K562 (cell line): ENCODE results near the gene AGAP1. TPM values are rescaled to one million over a fixed set of nuclear protein-coding genes. Genes with fewer than 3 reads are reported as not detected.

Experiments used
- ATAC-seq: fragments of 200-7000 bp; cut with Tn5 transposase; 3 replicates; pipeline ENCODE4 v1.9.1; 2020; ENCODE audit warnings: moderate library complexity
- BruUV-seq: library from RNA; stranded (reverse); fragments of 400-500 nt; replicated peaks from 2 replicates; lab custom pipeline; 2021; lab: Mats Ljungman, UMichigan
- CTCF ChIA-PET: fragments of 300-600 bp; formaldehyde crosslinking; extraction: SDS; loops from one replicate; lab custom pipeline; 2021; ENCODE audit warnings: low intra/inter-chr PET ratio; lab: Yijun Ruan, JAX
- POLR2A ChIA-PET: fragments of 300-600, 350-650 bp; sonication (Branson Sonifier 250); formaldehyde crosslinking; extraction: SDS; loops from one replicate; lab custom pipeline; 2021; ENCODE audit warnings: antibody characterized with exemption, inconsistent platforms; lab: Yijun Ruan, JAX
- DNase-seq, 4 experiments: peaks; one replicate each; pipeline versions ENCODE4 v3.0.0 to v3.0.0-alpha.2; 2011 to 2018; ENCODE audit warnings: low spot score in 3 of 4, mixed read lengths in 3 of 4; ENCODE audit errors: extremely low read depth in 1 of 4
- FAIRE-seq: peaks from 2 replicates; lab custom pipeline; 2011; peaks lifted over from hg19 to GRCh38; lab: Jason Lieb, UNC
- H2AFZ ChIP-seq: 2 replicates; pipeline ENCODE4 v1.6.0; 2011; ENCODE audit warnings: low read depth, low read length, control low read depth, inconsistent platforms
- H3K27ac ChIP-seq: fragments of 200-600 bp; 3 replicates; pipeline ENCODE4 v1.8.0; 2011; ENCODE audit warnings: low read depth, mild to moderate bottlenecking, control low read depth, inconsistent platforms, low read length, moderate library complexity, mixed read lengths; ENCODE audit errors: extremely low read depth
- H3K27me3 ChIP-seq, 2 experiments: fragments of 300-600 bp in 1 of 2; 2 replicates in 1 of 2; 3 replicates in 1 of 2; pipeline versions ENCODE4 v1.6.0 to v1.8.0; 2011; ENCODE audit warnings: inconsistent platforms in 2 of 2, low read length in 2 of 2, mild to moderate bottlenecking in 1 of 2, mixed read lengths in 1 of 2, moderate library complexity in 1 of 2; ENCODE audit not compliant: control insufficient read depth in 2 of 2, insufficient read depth in 2 of 2
- H3K36me3 ChIP-seq: fragments of 300-600 bp; 3 replicates; pipeline ENCODE4 v1.8.0; 2011; ENCODE audit warnings: mild to moderate bottlenecking, low read length, inconsistent platforms; ENCODE audit not compliant: control insufficient read depth, insufficient read depth
- H3K4me1 ChIP-seq, 2 experiments: fragments of 200-600 bp in 1 of 2; replicated peaks in 1 of 2; 2 replicates in 1 of 2; 3 replicates in 1 of 2; pipeline versions ENCODE4 v1.5.1 to v1.8.0; 2011; ENCODE audit warnings: inconsistent platforms in 2 of 2, low read length in 2 of 2, mild to moderate bottlenecking in 1 of 2, mixed read lengths in 1 of 2, moderate library complexity in 1 of 2; ENCODE audit not compliant: control insufficient read depth in 2 of 2, insufficient read depth in 2 of 2
- H3K4me2 ChIP-seq: 2 replicates; pipeline ENCODE4 v1.6.1; 2011; ENCODE audit warnings: low read length, control low read depth, inconsistent platforms, mixed read lengths; ENCODE audit not compliant: insufficient read depth
- H3K4me3 ChIP-seq: fragments of 200-600 bp; sonication (generic), shearing (Covaris generic); 2 replicates; pipeline ENCODE4 v1.5.1; 2016; ENCODE audit warnings: control low read depth, inconsistent platforms
- H3K79me2 ChIP-seq: fragments of 200-600 bp; 3 replicates; pipeline ENCODE4 v1.8.0; 2011; ENCODE audit warnings: low read length, inconsistent platforms; ENCODE audit not compliant: control insufficient read depth, insufficient read depth
- H3K9ac ChIP-seq, 2 experiments: 2 replicates each; pipeline versions ENCODE4 v1.6.0 to v1.6.1; 2011; ENCODE audit warnings: low read depth in 2 of 2, low read length in 2 of 2, control low read depth in 1 of 2, inconsistent platforms in 1 of 2, mild to moderate bottlenecking in 1 of 2, mixed read lengths in 1 of 2; ENCODE audit not compliant: insufficient read depth in 1 of 2
- H3K9me1 ChIP-seq: one replicate; pipeline ENCODE4 v1.6.0; 2011; ENCODE audit warnings: inconsistent platforms, mild to moderate bottlenecking, low read length, moderate library complexity; ENCODE audit not compliant: control insufficient read depth, insufficient read depth
- H3K9me3 ChIP-seq: replicated peaks from 2 replicates; pipeline ENCODE4 v1.5.1; 2011; ENCODE audit warnings: low read depth, low read length, inconsistent platforms; ENCODE audit not compliant: control insufficient read depth, insufficient read depth
- H4K20me1 ChIP-seq: replicated peaks from 2 replicates; pipeline ENCODE4 v1.6.1; 2011; ENCODE audit warnings: low read length, inconsistent platforms, mixed read lengths; ENCODE audit not compliant: control insufficient read depth, insufficient read depth
- ARID1B ChIP-seq: fragments of 450-650 bp; IDR thresholded peaks from 2 replicates; pipeline ENCODE4 v1.6.1; 2016; ENCODE audit warnings: antibody characterized with exemption, mild to moderate bottlenecking, inconsistent platforms
- ATF1 ChIP-seq, 2 experiments: fragments of 450-650 bp in 1 of 2; IDR thresholded peaks; 2 replicates each; pipeline ENCODE4 v1.6.1; 2016; ENCODE audit warnings: missing compliant biosample characterization in 1 of 2, missing genetic modification characterization in 1 of 2
- ATF4 ChIP-seq: fragments of 450-650 bp; formaldehyde crosslinking; IDR thresholded peaks from 2 replicates; pipeline ENCODE4 v1.4.0; 2022; ENCODE audit warnings: mild to moderate bottlenecking, moderate library complexity
- BRCA1 ChIP-seq, 2 experiments: fragments of 450-650 bp in 1 of 2; sonication (generic) in 1 of 2; formaldehyde crosslinking in 1 of 2; IDR thresholded peaks; 2 replicates each; pipeline versions ENCODE4 v1.5.0 to v1.6.1; 2017 to 2020; ENCODE audit warnings: mild to moderate bottlenecking in 1 of 2, missing genetic modification reagents in 1 of 2
- CBFA2T2 ChIP-seq: fragments of 450-650 bp; conservative IDR thresholded peaks from 2 replicates; pipeline ENCODE4 v1.6.1; 2017; ENCODE audit warnings: mild to moderate bottlenecking
- HMG20B ChIP-seq: fragments of 250-450 bp; sonication (Bioruptor Pico); IDR thresholded peaks from 2 replicates; pipeline ENCODE4 v1.5.0; 2021; ENCODE audit warnings: mild to moderate bottlenecking
- KDM4B ChIP-seq, 2 experiments: fragments of 450-650 bp in 1 of 2; sonication (generic) in 1 of 2; IDR thresholded peaks; 2 replicates each; pipeline ENCODE4 v1.6.1; 2016 to 2017; ENCODE audit warnings: borderline replicate concordance in 2 of 2, antibody characterized with exemption in 1 of 2, low read depth in 1 of 2, mild to moderate bottlenecking in 1 of 2
- NCOA4 ChIP-seq: fragments of 450-650 bp; IDR thresholded peaks from 2 replicates; pipeline ENCODE4 v1.6.1; 2018; ENCODE audit warnings: mild to moderate bottlenecking; ENCODE audit not compliant: partially characterized antibody
- PCBP1 ChIP-seq: fragments of 200-400 bp; formaldehyde crosslinking; IDR thresholded peaks from 2 replicates; pipeline ENCODE4 v1.6.1; 2018; ENCODE audit warnings: mild to moderate bottlenecking, low read depth, low read length; ENCODE audit not compliant: poor library complexity, severe bottlenecking
- PTTG1 ChIP-seq: fragments of 450-650 bp; IDR thresholded peaks from 2 replicates; pipeline ENCODE4 v1.6.1; 2016; ENCODE audit warnings: low read depth, mild to moderate bottlenecking, missing genetic modification characterization, missing compliant biosample characterization
- RBM25 ChIP-seq: fragments of 200-400 bp; formaldehyde crosslinking; IDR thresholded peaks from 2 replicates; pipeline ENCODE4 v1.6.1; 2018; ENCODE audit warnings: low read length, low read depth, moderate library complexity; ENCODE audit not compliant: severe bottlenecking
- TCF3 ChIP-seq: sonication (generic); formaldehyde crosslinking; IDR thresholded peaks from 2 replicates; pipeline ENCODE4 v1.4.0; 2020; ENCODE audit warnings: mild to moderate bottlenecking, missing genetic modification reagents
- TEAD1 ChIP-seq, 2 experiments: fragments of 450-650 bp in 1 of 2; sonication (generic) in 1 of 2; formaldehyde crosslinking; IDR thresholded peaks; 2 replicates each; pipeline versions ENCODE4 v1.4.0 to v1.8.0; 2020 to 2022; ENCODE audit warnings: mild to moderate bottlenecking in 2 of 2, missing genetic modification reagents in 1 of 2
- U2AF1 ChIP-seq: fragments of 200-400 bp; formaldehyde crosslinking; optimal IDR thresholded peaks from 2 replicates; pipeline ENCODE3; 2017; ENCODE audit warnings: mild to moderate bottlenecking, low read depth, low read length, moderate library complexity
- ZNF707 ChIP-seq: fragments of 250-450 bp; sonication (Bioruptor Pico); conservative IDR thresholded peaks from 2 replicates; pipeline ENCODE4 v1.8.0; 2022; ENCODE audit warnings: inconsistent platforms, mild to moderate bottlenecking, moderate library complexity
- ZNF76 ChIP-seq: fragments of 250-450 bp; sonication (Bioruptor Pico); IDR thresholded peaks from 2 replicates; pipeline ENCODE4 v1.4.0; 2020; ENCODE audit warnings: mild to moderate bottlenecking, moderate library complexity, borderline replicate concordance
- WGBS: fragments of 100-300 bp; shearing (Covaris generic); methylation state at CpG from one replicate; pipeline ENCODE4 v1.1.6; 2016; ENCODE audit warnings: low coverage, mixed read lengths; ENCODE audit not compliant: insufficient coverage; ENCODE audit errors: missing lambda C conversion rate; 5-methylcytosine and 5-hydroxymethylcytosine counted together
- in situ Hi-C: fragments of 300-500 bp; cut with MboI; formaldehyde crosslinking; loops from 4 replicates; pipeline ENCODE4 v1.15.0; 2018; ENCODE audit warnings: inconsistent platforms, mixed read lengths
- intact Hi-C: fragments of 100-400 bp; cut with micrococcal nuclease; formaldehyde crosslinking; loops from 2 replicates; pipeline ENCODE4 v1.14.2; 2022
- polyA plus RNA-seq, 8 experiments: library from polyadenylated mRNA; depleted of rRNA in 4 of 8; stranded (reverse) in 5 of 8; unstranded in 3 of 8; fragments of >200 nt; fragmentation: Nextera tagmentation in 2 of 8; fragmentation: Illumina TruSeq in 1 of 8; extraction: Ambion mirVana in 2 of 8; extraction: Trizol in 1 of 8; gene quantifications; 2 replicates each; pipeline versions ENCODE4 v1.2.1 to v1.2.3, GENCODE V29; 2011 to 2014; ENCODE audit warnings: inconsistent platforms in 1 of 8, missing spikeins in 1 of 8
- total RNA-seq, 7 experiments: library from RNA; depleted of rRNA in 6 of 7; stranded (reverse); fragments of >200 nt in 6 of 7; fragmentation: Illumina TruSeq in 2 of 7; extraction: Trizol in 2 of 7; gene quantifications; 2 replicates each; pipeline versions ENCODE4 v1.2.1 to v1.2.3, GENCODE V29; 2011 to 2021; ENCODE audit warnings: low replicate concordance in 1 of 7

AGAP1 gene
- total and polyA plus RNA-seq, 9 of the 15 experiments (the other 6 are each of a cell fraction or from before 2014, with no cell fraction given): 1.3 to 24.0 (median 10.6) TPM

GRCh38 chr2:235756491-235756890, 262.6 kb downstream of the AGAP1 start:
- POLR2A ChIA-PET: no interaction called here

More at GRCh38 chr2:235756491-235756890, 262.6 kb downstream of the AGAP1 start:
- ATAC-seq (no peak), FAIRE-seq (no peak), DNase-seq (no peak)
- Histone ChIP-seq H3K9me3 (no peaks in the 10 kb centered on the region), H3K9ac (no peak overlapping the region), H3K4me3 (no peak overlapping the region), H3K79me2 (no peaks in the 10 kb centered on the region), H2AFZ (no peak overlapping the region), H4K20me1 (peaks cover 4% of the 10 kb centered on the region; the same call in 1 of the 2 replicates), H3K4me1 (no peaks in the 10 kb centered on the region; a peak in 1 of 5 replicates), H3K4me2 (no peak overlapping the region), H3K27ac (no peak overlapping the region), H3K9me1 (no peaks in the 10 kb centered on the region), H3K36me3 (0 out of 3 replicates have a peak, but pooled peaks cover 2% of the 10 kb centered on the region), H3K27me3 (no peaks in the 10 kb centered on the region)
- TF ChIP-seq KDM4B (IDR thresholded peaks at IDR 0.05; ENCODE audit: borderline replicate concordance in 2 of 2, low read depth in 1 of 2) (no peak), ZNF707 (CRISPR knock-in tag) (no peak), CBFA2T2 (no peak), TEAD1 (CRISPR knock-in tag; IDR thresholded peaks at IDR 0.05) (no peak), U2AF1 (no peak), ATF4 (CRISPR knock-in tag) (no peak), PCBP1 (no peak), BRCA1 (IDR thresholded peaks at IDR 0.05) (no peak), BRCA1 (CRISPR knock-in tag; IDR thresholded peaks at IDR 0.05) (no peak), TCF3 (CRISPR knock-in tag) (no peak), ATF1 (CRISPR knock-in tag; IDR thresholded peaks at IDR 0.05) (no peak), ATF1 (tag; IDR thresholded peaks at IDR 0.05) (no peak), HMG20B (CRISPR knock-in tag) (no peak), PTTG1 (tag) (no peak), ARID1B (no peak), NCOA4 (no peak), RBM25 (no peak), ZNF76 (no peak)
- 83% methylated on average over 7 of the region's 10 CpGs for WGBS
- in situ Hi-C loops (no loop called here), intact Hi-C loops (no loop called here)
- BruUV-seq: no TSS peak
- CTCF ChIA-PET: no interaction called here
